ENCODE measurements around the gene ZGLP1. TPM values are rescaled to one million over a fixed set of nuclear protein-coding genes. Genes with fewer than 3 reads are reported as not detected.
A peak's percentile ranks its signal among the peaks of the same experiment; 100 is the strongest.
"Not testable (repeated sequence)": the region's sequence is repeated elsewhere in the genome, so short reads cannot be mapped to it uniquely, and the experiment has no call there.

The ZGLP1 gene
- total RNA-seq, 3 donors from 2014 or later (not counting 1 experiment from before 2014, with no cell fraction given), result 1.4 to 2.2 (median 1.9) TPM

DNA sequence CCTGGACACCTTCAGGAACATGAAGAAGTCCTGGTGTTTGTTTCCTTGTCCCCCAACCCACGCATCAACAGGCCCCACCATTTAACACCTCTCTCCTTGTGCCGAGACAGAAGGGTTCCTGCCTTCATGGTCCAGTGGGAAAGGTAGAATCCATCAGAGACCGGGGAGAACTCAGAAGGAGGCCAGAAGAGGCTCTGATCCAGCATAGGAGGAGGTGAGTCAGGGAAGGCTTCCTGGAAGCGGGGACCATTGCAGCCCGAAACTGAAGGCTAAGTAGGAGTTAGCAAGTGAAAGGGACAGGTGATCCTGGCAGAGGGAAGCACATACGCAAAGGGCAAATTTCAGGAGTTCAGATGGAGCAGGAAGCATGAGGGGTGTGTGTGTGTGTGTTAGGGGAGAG lies 29.3 kb upstream of the ZGLP1 start:
- ATAC-seq, result no peak

GRCh38 chr19:10336725-10337124 lies 27.1 kb upstream of the ZGLP1 start:
- Histone ChIP-seq H3K4me1 (ENCODE audit: control insufficient read depth, insufficient read depth, low read length) (peaks cover 57% of the 10 kb centered on the region), H3K36me3 (ENCODE audit: control insufficient read depth, insufficient read depth, low read length) (peaks cover 13% of the 10 kb centered on the region)
- H3K4me3 ChIP-seq (ENCODE audit: low read length); intact Hi-C loops (cut with micrococcal nuclease); H3K9me3 ChIP-seq (ENCODE audit: control insufficient read depth, insufficient read depth, low read length); H3K9me3 Mint-ChIP-seq; ATAC-seq; H3K27ac ChIP-seq (ENCODE audit: low read length); H3K36me3 Mint-ChIP-seq; H3K27ac Mint-ChIP-seq; H3K27me3 ChIP-seq (ENCODE audit: control insufficient read depth, insufficient read depth, low read length); DNase-seq; H3K27me3 Mint-ChIP-seq (ENCODE audit: low read depth in 2 of 2): not testable (repeated sequence)
- WGBS (ENCODE audit: insufficient coverage), result 98% methylated on average over 9 of the region's 9 CpGs
- Mint-ChIP-seq H3K4me1 (peaks cover 15 to 45% of the 10 kb centered on the region in 2 donors), H3K4me3 (peak overlapping the region; percentile 52)

More for the DNA sequence above, 29.3 kb upstream of the ZGLP1 start:
- TF ChIP-seq CTCF (IDR thresholded peaks at IDR 0.05), result no peak
- no peaks in the 10 kb centered on the region for H3K9me3 Mint-ChIP-seq
- peaks cover 13% of the 10 kb centered on the region for H3K36me3 ChIP-seq (ENCODE audit: control insufficient read depth, insufficient read depth, low read length)
- H3K4me3 ChIP-seq (ENCODE audit: low read length), result peak overlapping the region; percentile 87
- H3K27ac Mint-ChIP-seq, result peak overlapping the region; percentile 82 to 92
- H3K4me1 ChIP-seq (ENCODE audit: control insufficient read depth, insufficient read depth, low read length), result peaks cover 40% of the 10 kb centered on the region
- peak overlapping the region; percentile 80 for H3K27ac ChIP-seq (ENCODE audit: low read length)
- H3K9me3 ChIP-seq (ENCODE audit: control insufficient read depth, insufficient read depth, low read length), result no peaks in the 10 kb centered on the region
- peaks cover 15 to 28% of the 10 kb centered on the region in 2 donors for H3K4me1 Mint-ChIP-seq
- intact Hi-C loops (cut with micrococcal nuclease), result loop anchor here (2.0 kb wide), 1 partner anchor 70 kb away; no protein-coding TSS in a partner anchor
- peak overlapping the region; percentile 95 for H3K4me3 Mint-ChIP-seq
- H3K27me3 ChIP-seq (ENCODE audit: control insufficient read depth, insufficient read depth, low read length), result no peaks in the 10 kb centered on the region
- no peaks in the 10 kb centered on the region for H3K27me3 Mint-ChIP-seq (ENCODE audit: low read depth in 2 of 2)
- no peak for DNase-seq
- no peaks in the 10 kb centered on the region for H3K36me3 Mint-ChIP-seq
- WGBS (ENCODE audit: insufficient coverage), result 33% methylated on average over 6 of the region's 6 CpGs

- Mint-ChIP-seq H3K4me3 (peak overlapping the region; percentile 21), H3K27ac (no peak overlapping the region), H3K36me3 (no peaks in the 10 kb centered on the region), H3K4me1 (peaks cover 15 to 39% of the 10 kb centered on the region in 2 donors), H3K27me3 (ENCODE audit: low read depth in 2 of 2) (no peaks in the 10 kb centered on the region), H3K9me3 (no peaks in the 10 kb centered on the region)
- no peak for DNase-seq
- Histone ChIP-seq H3K27ac (ENCODE audit: low read length) (no peak overlapping the region), H3K36me3 (ENCODE audit: control insufficient read depth, insufficient read depth, low read length) (peaks cover 14% of the 10 kb centered on the region), H3K27me3 (ENCODE audit: control insufficient read depth, insufficient read depth, low read length) (no peaks in the 10 kb centered on the region), H3K4me1 (ENCODE audit: control insufficient read depth, insufficient read depth, low read length) (peaks cover 53% of the 10 kb centered on the region), H3K9me3 (ENCODE audit: control insufficient read depth, insufficient read depth, low read length) (no peaks in the 10 kb centered on the region), H3K4me3 (ENCODE audit: low read length) (no peak overlapping the region)
- no peak for ATAC-seq
- intact Hi-C loops (cut with micrococcal nuclease), result no loop called here
- no peak for TF ChIP-seq CTCF (IDR thresholded peaks at IDR 0.05)
- 96% methylated on average over 24 of the region's 26 CpGs for WGBS (ENCODE audit: insufficient coverage)
These were observed 25.9 kb upstream of the ZGLP1 start for GRCh38 chr19:10335352-10335985.

GRCh38 chr19:10334588-10335351 lies 25.2 kb upstream of the ZGLP1 start:
- no peak overlapping the region for H3K4me3 ChIP-seq (ENCODE audit: low read length)
- Mint-ChIP-seq H3K4me3 (no peak overlapping the region), H3K27me3 (ENCODE audit: low read depth in 2 of 2) (no peaks in the 10 kb centered on the region), H3K9me3 (no peaks in the 10 kb centered on the region), H3K36me3 (no peaks in the 10 kb centered on the region), H3K4me1 (peaks cover 15 to 37% of the 10 kb centered on the region in 2 donors), H3K27ac (no peak overlapping the region)
- ATAC-seq (no peak), DNase-seq (peak in 1 of 2 donors; percentile 47)
- H3K9me3 ChIP-seq (ENCODE audit: control insufficient read depth, insufficient read depth, low read length), result no peaks in the 10 kb centered on the region
- no peaks in the 10 kb centered on the region for H3K27me3 ChIP-seq (ENCODE audit: control insufficient read depth, insufficient read depth, low read length)
- peaks cover 46% of the 10 kb centered on the region for H3K4me1 ChIP-seq (ENCODE audit: control insufficient read depth, insufficient read depth, low read length)
- 91% methylated on average over 59 of the region's 59 CpGs for WGBS (ENCODE audit: insufficient coverage)
- H3K36me3 ChIP-seq (ENCODE audit: control insufficient read depth, insufficient read depth, low read length), result peaks cover 21% of the 10 kb centered on the region
- TF ChIP-seq CTCF (IDR thresholded peaks at IDR 0.05), result no peak
- intact Hi-C loops (cut with micrococcal nuclease), result no loop called here
- no peak overlapping the region for H3K27ac ChIP-seq (ENCODE audit: low read length)

Data from natural killer cell (primary cell).